MCF 10A (cell line): Measurements from ENCODE around the gene BANF2. TPM values are rescaled to one million over a fixed set of nuclear protein-coding genes. Genes with fewer than 3 reads are reported as not detected.
A peak's percentile ranks its signal among the peaks of the same experiment; 100 is the strongest.

Source experiments
- BruUV-seq: library from RNA; stranded (reverse); fragments of 400-500 nt; replicated peaks from 2 replicates; lab custom pipeline; 2021; lab: Mats Ljungman, UMichigan
- CTCF ChIA-PET: fragments of 300-600 bp; sonication (Branson Sonifier 250); formaldehyde crosslinking; extraction: SDS; loops from one replicate; lab custom pipeline; 2021; ENCODE audit warnings: antibody characterized with exemption, inconsistent platforms; lab: Yijun Ruan, JAX
- POLR2A ChIA-PET: fragments of 300-600, 350-650 bp; sonication (Branson Sonifier 250); formaldehyde crosslinking; extraction: SDS; loops from one replicate; lab custom pipeline; 2020; ENCODE audit warnings: antibody characterized with exemption, inconsistent platforms; lab: Yijun Ruan, JAX
- DNase-seq: peaks from one replicate; pipeline ENCODE4 v3.0.0-alpha.2; 2018; ENCODE audit not compliant: unreplicated experiment
- H3K27ac Mint-ChIP-seq: one replicate; pipeline ENCODE4 v1.8.0; 2022; ENCODE audit warnings: mild to moderate bottlenecking, low read depth, mixed read lengths; ENCODE audit not compliant: unreplicated experiment
- H3K27me3 Mint-ChIP-seq: one replicate; pipeline ENCODE4 v1.8.0; 2022; ENCODE audit warnings: mixed read lengths; ENCODE audit not compliant: insufficient read depth, unreplicated experiment
- H3K36me3 Mint-ChIP-seq: one replicate; pipeline ENCODE4 v1.8.0; 2022; ENCODE audit warnings: mild to moderate bottlenecking, moderate library complexity, mixed read lengths; ENCODE audit not compliant: insufficient read depth, unreplicated experiment
- H3K4me1 Mint-ChIP-seq: one replicate; pipeline ENCODE4 v1.8.0; 2022; ENCODE audit warnings: mixed read lengths; ENCODE audit not compliant: insufficient read depth, unreplicated experiment
- H3K4me3 Mint-ChIP-seq: one replicate; pipeline ENCODE4 v1.8.0; 2022; ENCODE audit warnings: mild to moderate bottlenecking, moderate library complexity, mixed read lengths; ENCODE audit not compliant: unreplicated experiment
- H3K9me3 Mint-ChIP-seq: one replicate; pipeline ENCODE4 v1.8.0; 2022; ENCODE audit warnings: mixed read lengths; ENCODE audit not compliant: unreplicated experiment
- CTCF ChIP-seq: fragments of 200-600 bp; IDR thresholded peaks from one replicate; pipeline ENCODE4 v1.8.0; 2022; ENCODE audit warnings: antibody characterized with exemption, mild to moderate bottlenecking; ENCODE audit not compliant: unreplicated experiment
- intact Hi-C: fragments of 100-400 bp; cut with micrococcal nuclease; formaldehyde crosslinking; loops from 2 replicates; pipeline ENCODE4 v1.14.1; 2022
- total RNA-seq: library from RNA; stranded (reverse); gene quantifications from 2 replicates; pipeline ENCODE4 v1.2.3, GENCODE V29; 2022

The BANF2 gene
- total RNA-seq, 1 experiment from 2014 or later: not detected

GRCh38 chr20:17675519-17676377 is 24.0 kb upstream of the BANF2 start:
- no peak for DNase-seq
- H3K9me3 Mint-ChIP-seq: no peaks in the 10 kb centered on the region
- BruUV-seq: no TSS peak
- H3K27me3 Mint-ChIP-seq: no peaks in the 10 kb centered on the region
- no peak for TF ChIP-seq CTCF
- peak overlapping the region; percentile 50 for H3K27ac Mint-ChIP-seq
- CTCF ChIA-PET: interaction anchor here (0.6 to 1.8 kb wide), 9 partner anchors 25 to 872 kb away, joined by 3 to 12 read pairs (median 3); no protein-coding TSS in a partner anchor
- H3K4me1 Mint-ChIP-seq: peaks cover 35% of the 10 kb centered on the region
- H3K4me3 Mint-ChIP-seq: no peak overlapping the region
- intact Hi-C loops: no loop called here
- POLR2A ChIA-PET: interaction anchor here (0.6 to 1.0 kb wide), 5 partner anchors 9 to 225 kb away, joined by 3 to 4 read pairs (median 3); partner anchors contain the start of gene DSTN
- peaks cover 46% of the 10 kb centered on the region for H3K36me3 Mint-ChIP-seq

- DNase-seq: no peak
- Mint-ChIP-seq H3K9me3 (no peaks in the 10 kb centered on the region), H3K4me1 (peaks cover 29% of the 10 kb centered on the region), H3K27ac (no peak overlapping the region), H3K36me3 (peaks cover 46% of the 10 kb centered on the region), H3K4me3 (no peak overlapping the region), H3K27me3 (no peaks in the 10 kb centered on the region)
- intact Hi-C loops: no loop called here
- no TSS peak for BruUV-seq
- POLR2A ChIA-PET: interaction anchor here (0.8 to 1.3 kb wide), 2 partner anchors 224 to 291 kb away, joined by 4 read pairs; no protein-coding TSS in a partner anchor
- no peak for TF ChIP-seq CTCF
- CTCF ChIA-PET: interaction anchor here (0.6 to 1.8 kb wide), 5 partner anchors 26 to 872 kb away, joined by 3 to 12 read pairs (median 3); no protein-coding TSS in a partner anchor
Observed at GRCh38 chr20:17676378-17676759, 23.4 kb upstream of the BANF2 start.

DNA sequence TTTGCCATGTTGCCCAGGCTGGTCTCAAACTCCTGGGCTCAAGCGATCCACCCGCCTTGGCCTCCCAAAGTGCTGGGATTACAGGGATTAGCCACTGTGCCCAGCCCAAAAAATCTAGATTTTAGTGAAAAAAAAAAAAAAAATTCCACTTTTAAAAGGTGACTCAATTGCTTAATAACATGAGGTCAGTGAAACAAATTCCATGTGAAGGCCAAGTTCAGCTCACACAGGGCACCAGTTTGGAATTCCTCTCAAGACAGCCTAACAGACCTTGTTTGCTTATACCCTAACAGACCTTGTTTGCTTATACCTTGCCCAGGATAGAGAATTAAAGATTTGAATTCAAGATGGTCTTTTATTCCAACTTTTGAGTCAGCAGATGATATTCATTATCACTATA is 22.8 kb upstream of the BANF2 start:
- Mint-ChIP-seq H3K4me1 (peaks cover 29% of the 10 kb centered on the region), H3K27me3 (no peaks in the 10 kb centered on the region), H3K36me3 (peaks cover 46% of the 10 kb centered on the region), H3K4me3 (no peak overlapping the region), H3K27ac (no peak overlapping the region), H3K9me3 (no peaks in the 10 kb centered on the region)
- no TSS peak for BruUV-seq
- CTCF ChIA-PET: interaction anchor here (0.6 to 1.8 kb wide), 6 partner anchors 26 to 873 kb away, joined by 3 to 5 read pairs (median 3); no protein-coding TSS in a partner anchor
- intact Hi-C loops: no loop called here
- no peak for TF ChIP-seq CTCF
- POLR2A ChIA-PET: interaction anchor here (0.7 to 1.3 kb wide), 3 partner anchors 224 to 309 kb away, joined by 4 read pairs; no protein-coding TSS in a partner anchor
- DNase-seq: no peak

DNA sequence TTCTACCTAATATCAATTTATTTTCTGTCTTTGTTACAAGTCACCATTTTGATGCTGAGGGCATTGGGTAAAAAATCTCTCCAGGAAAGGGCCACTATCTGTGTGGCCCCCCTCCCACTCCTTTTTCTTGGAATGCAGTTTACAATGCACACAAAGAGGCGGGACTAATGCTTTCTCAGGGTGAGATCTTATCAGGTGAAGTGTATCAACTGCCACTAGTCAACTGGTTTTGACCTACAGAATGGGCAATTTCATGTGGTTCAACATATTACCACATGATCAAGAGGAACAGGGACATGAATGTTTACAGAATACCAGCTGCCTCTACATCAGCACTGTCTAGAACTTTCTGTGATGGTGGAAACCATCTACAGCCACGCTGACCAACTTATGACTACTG is 21.5 kb upstream of the BANF2 start:
- peaks cover 1% of the 10 kb centered on the region for H3K27me3 Mint-ChIP-seq
- TF ChIP-seq CTCF: no peak
- H3K36me3 Mint-ChIP-seq: peaks cover 37% of the 10 kb centered on the region
- intact Hi-C loops: no loop called here
- DNase-seq: no peak
- ChIA-PET POLR2A (interaction anchor here (0.7 to 5.2 kb wide), 4 partner anchors 107 to 239 kb away, joined by 3 to 46 read pairs (median 7); no protein-coding TSS in a partner anchor), CTCF (interaction anchor here (0.7 to 6.6 kb wide), 6 partner anchors 12 to 709 kb away, joined by 3 to 156 read pairs (median 5); no protein-coding TSS in a partner anchor)
- no peak overlapping the region for H3K4me3 Mint-ChIP-seq
- no peak overlapping the region for H3K27ac Mint-ChIP-seq
- peaks cover 29% of the 10 kb centered on the region for H3K4me1 Mint-ChIP-seq
- BruUV-seq: no TSS peak
- H3K9me3 Mint-ChIP-seq: no peaks in the 10 kb centered on the region
